HG03066 (cell line): ENCODE data around the gene ERICH6.
A peak's percentile ranks its signal among the peaks of the same experiment; 100 is the strongest.

Experiments used
- ATAC-seq: cut with Tn5 transposase; IDR thresholded peaks from one replicate; pipeline ENCODE4 v1.9.1; 2021; ENCODE audit warnings: low read depth; ENCODE audit not compliant: unreplicated experiment

ERICH6 gene

DNA sequence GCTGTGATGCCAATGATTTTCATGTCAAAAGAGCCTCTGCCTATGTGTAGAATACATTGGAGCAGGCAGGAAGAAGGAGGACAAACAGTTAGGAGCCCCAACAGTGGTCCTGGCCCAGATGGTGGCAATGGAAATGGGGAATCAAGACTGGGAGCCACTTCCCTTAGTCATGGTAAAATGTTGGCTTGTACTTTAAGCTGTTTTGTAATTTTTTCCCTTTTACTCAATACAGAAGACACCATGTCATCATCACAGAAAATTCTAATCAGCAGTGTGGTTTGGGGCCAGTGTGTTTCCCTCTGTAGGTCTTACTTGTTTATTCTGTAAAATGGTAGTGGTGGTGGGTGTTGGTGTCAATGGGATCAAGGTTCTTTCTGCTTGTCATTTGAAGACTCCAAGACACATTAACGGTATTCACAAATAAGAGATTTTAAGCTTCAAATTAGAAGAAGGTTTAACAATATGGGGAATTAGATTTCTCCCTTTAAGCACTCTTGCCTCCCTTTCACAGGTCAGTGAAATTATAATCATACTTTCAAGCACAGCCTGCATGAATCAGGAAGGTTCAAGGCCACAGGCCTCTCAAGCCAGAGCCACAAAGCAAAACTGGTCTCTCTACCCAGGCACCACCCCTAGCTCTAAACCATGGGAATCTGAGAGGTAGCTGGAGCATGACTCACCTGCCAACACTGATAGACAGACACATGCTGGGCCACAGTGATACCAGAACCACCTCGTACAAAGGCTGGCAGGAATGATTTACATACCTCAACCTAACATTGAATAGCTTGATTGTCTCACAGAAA is 34.4 kb upstream of the ERICH6 start:
- ATAC-seq, result no peak

DNA sequence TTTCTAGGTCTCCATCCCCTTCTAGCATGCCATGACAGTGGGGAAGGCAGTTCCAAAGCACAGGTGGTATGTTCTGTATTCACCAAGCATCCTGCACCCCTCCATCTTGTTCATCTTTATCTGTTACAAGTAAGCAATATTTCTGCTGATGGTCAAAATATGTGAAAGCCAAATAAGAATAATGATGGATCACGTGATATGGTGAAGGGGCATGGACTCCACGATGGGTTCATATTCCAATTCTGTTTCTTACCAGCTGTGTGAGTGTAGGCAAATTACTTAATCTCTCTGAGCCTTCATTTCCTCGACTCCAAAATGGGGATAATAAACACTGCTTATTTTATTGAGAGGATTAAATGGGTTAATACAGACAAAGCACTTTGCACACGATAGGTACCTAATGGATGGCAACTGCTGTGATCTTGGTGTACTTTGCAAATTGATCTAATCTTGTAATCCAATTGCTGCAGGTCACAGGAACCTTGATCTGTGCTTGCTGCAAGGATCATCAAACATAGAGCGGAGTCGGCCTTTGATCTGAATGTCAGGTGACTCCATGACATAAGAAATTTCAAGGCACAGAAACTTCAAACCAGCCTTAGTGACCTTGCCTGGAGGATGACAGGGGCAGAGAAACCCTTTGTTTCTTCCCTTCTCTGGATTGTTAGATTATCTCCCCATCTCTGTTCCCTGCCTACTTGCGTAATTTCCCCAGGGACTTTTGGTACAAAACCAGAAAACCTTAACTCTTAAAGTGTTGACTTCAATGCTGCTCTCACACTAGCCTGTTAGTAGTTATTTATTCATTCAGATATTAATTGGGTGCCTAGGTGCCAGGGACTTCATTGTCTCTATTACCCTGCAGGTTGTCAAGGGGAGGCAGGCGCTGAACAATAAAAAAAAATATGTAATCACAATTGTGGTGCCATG is 33.4 kb upstream of the ERICH6 start:
- ATAC-seq, result no peak

DNA sequence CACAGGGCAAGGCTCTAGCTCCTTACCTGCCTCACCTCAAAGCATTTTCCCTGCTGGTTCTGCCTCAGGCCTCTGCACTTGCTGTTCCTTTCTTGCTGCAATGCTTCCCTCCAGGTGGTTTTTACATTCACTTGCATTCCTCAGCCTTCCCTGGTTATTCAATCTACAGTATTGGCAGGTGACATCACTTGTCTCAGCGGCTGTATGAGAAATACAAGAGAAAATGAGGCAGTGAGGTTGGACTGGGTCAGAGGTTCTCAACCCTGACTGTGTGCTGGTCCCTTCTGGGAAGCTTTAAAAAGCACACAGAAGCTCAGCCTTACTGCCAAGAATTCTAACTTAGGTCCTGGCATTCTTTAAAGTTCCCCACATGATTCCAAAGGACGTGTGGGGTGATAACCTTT is 32.6 kb upstream of the ERICH6 start:
- no peak for ATAC-seq

DNA sequence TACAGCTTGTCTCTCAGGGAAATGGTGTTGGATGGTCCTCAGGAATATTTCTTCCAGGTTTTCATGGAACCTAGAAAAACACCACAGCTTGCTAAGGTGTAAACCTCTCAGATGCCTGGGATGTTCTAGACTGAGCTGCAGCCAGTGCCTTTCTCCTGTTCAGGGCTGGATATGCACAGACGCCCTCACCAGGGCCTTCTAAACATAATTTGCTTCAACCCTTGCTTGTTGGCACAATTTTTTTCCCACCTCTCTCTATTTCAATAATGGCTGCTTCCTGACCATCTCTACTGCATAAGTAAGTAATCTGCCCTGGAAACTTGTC is 31.0 kb upstream of the ERICH6 start:
- no peak for ATAC-seq

DNA sequence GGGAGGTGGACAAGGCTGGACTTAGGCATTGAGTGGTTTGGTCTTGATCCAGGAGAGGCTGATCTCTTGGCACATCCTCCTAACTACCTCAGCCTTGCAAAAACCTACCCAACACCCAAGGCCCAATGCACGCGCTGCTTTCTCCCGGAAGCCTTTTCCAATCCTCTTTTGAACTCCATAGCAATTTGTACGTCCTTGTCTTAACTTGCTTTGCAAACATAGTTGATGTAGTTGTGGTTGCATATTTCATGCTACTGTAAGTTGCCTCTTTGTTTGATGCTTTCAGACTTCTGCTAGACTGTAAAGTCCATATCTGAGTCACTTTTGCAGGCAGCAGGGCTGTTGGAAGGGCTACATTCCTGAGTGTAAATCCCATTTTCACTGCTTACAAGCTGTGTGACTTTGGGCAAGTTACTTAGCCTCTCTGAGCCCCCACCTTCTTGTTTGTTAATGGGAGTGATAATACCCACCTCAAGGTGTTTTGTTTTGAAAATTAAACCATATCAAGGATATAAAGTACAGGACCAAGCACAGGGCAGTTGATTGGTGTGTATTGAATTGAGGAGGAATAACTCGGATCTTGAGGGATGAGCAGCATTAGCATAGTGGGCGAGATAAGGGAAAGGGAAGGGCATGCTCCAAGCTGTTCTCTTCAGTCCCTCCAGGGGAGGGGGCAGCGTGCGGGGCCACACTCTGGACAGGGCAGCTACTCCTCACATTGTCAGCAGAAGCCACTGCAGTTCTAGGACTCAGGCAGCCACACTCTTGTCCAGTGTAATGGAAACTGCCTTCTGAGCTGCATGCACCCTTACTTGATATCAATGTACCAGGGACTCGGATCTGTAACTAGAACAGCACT is 30.4 kb upstream of the ERICH6 start:
- no peak for ATAC-seq

DNA sequence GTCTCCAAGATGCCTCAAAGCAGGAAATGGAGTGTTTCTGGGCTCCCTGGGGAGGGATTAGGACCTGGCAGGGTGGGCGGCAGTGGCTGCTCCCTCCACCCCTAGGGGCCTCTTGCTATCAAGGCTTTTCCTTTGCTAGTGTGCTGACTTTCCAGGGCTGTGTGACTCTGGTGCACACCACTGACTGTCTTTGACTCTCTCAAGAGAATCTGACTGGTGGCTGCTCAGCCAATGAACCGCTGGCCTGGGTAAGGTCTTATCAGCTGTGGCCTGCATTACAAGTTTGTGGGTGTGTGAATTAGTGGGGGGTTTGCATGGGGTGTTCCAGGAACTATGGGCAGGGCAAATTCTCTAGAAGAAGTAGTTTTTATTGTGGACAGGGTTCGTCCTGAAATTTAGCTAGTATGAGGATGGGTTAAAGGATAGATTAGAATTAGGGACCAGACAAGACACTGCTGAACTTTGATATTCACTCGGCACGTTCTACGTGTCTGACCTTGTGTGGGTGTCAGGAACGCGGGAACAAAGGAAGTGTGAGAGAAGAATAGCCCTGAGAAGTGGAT is 29.7 kb upstream of the ERICH6 start:
- no peak for ATAC-seq

DNA sequence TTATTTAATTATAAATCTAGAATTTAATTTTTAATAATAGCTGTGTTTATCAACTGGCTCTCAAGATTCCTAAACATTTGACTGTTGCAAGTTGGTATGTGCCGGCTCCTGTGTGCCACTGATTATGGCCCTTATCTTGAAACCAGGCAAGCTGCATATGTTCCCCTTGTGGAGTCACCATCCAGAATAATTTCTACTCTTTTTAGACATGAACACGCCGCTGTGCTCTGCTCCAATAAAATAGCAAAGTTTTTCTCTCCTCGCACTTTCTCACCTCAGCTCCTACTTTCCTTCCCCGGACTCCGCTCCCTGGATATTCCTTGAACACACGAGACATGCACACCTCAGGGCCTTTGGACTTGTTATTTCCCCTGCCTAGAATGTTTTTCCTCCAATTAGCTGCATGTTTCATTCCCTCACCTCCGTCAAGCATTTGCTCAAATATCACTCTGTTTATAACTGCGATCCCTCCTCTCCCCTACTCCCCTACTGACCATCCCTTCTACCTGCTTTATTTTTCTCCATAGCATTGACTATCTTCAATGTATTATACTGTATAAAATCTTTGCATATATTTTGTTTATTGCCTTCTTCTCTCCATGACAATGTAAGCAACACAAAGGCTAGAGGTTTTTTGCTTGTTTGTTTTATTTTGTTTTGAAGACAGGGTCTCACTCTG is 26.1 kb upstream of the ERICH6 start:
- ATAC-seq, result no peak

DNA sequence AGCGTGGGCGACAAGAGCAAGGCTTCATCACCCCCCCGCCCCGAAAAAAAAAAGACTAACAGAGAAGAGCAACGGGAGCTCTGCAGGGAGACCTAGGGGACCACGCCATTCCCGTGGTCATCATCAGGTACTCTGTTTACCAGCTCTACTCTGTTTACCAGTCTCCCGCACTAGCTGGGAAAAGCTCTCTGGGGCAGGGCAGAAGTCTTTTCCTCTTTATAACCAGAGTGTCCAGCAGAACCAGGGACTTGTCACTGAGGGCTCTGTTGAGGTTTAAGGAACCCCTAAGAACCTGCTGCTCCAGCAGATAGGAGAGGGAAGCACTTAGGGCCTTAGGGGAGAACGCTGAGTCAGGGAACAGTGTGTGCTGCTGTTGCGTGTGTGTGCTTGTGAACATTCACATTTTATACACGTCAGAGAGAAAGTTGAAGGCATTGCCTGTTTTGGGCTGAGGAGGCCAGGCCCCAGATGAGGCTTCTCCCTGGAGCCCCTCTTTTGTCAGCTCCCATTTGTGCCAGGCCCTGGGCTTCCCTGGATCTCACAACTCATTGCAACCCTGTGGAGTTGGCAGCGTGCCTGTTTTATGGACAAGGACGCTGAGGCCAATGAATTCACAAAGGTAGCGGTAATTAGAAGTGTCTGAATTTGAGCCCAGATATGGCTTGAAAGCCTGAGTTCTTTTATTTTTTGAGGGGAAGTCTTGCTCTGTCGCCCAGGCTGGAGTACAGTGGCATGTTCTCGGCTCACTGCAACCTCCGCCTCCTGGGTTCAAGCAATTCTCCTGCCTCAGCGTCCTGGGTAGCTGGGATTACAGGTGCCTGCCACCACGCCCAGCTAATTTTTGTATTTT is 24.2 kb upstream of the ERICH6 start:
- ATAC-seq, result no peak

DNA sequence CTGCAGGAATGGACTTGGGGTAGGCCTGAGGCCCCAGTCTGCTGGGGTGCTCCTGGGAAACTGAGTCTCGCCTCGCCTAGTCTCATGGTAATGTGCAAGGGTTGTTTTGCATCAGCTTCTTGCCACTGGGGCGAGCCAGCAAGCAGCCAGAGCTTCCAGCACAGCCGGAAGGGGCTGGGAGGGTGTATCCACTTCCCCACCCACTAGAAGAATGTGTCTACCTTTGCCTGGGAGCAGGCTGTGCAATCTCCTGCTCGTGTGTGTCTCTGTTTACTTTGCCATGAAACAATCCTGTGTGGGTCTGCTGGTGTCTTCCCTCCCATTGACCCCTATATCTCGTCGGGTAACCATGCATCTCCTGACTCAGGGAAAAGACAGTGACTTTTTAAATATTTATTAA is 21.8 kb upstream of the ERICH6 start:
- no peak for ATAC-seq

DNA sequence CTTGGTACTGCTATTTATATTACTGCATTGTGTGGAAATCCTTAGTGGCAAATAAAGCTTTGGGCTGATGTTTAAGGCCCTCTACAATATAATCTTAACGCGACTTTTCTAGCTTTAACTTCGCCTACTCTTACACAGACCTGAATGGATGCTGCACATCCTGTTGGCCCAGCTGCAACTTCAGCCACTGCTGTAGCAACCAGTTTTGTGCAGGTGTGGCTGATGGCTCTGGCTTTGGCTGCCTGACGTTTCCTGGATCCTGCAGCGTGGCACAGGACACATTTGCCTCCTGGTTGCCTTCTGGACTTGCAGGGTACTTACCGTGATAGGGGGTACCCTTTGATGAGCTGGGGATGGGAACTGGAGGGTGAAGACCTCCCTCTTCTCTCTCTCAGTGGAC is 20.2 kb upstream of the ERICH6 start:
- no peak for ATAC-seq

DNA sequence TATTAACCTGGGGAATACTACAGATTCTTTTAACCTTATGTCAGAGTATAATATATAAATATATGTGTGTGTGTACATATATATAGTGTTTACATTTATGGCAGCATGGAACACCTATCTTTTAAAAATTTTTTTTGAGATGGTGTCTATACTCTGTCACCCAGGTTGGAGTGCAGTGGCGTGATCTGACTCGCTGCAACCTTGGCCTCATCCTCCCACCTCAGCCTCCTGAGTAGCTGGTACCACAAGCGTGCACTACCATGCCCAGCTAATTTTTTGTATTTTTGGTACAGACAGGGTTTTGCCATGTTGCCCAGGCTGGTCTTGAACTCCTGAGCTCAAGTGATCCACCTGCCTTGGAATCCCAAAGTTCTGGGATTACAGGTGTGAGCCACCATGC is 18.5 kb upstream of the ERICH6 start:
- ATAC-seq, result no peak

DNA sequence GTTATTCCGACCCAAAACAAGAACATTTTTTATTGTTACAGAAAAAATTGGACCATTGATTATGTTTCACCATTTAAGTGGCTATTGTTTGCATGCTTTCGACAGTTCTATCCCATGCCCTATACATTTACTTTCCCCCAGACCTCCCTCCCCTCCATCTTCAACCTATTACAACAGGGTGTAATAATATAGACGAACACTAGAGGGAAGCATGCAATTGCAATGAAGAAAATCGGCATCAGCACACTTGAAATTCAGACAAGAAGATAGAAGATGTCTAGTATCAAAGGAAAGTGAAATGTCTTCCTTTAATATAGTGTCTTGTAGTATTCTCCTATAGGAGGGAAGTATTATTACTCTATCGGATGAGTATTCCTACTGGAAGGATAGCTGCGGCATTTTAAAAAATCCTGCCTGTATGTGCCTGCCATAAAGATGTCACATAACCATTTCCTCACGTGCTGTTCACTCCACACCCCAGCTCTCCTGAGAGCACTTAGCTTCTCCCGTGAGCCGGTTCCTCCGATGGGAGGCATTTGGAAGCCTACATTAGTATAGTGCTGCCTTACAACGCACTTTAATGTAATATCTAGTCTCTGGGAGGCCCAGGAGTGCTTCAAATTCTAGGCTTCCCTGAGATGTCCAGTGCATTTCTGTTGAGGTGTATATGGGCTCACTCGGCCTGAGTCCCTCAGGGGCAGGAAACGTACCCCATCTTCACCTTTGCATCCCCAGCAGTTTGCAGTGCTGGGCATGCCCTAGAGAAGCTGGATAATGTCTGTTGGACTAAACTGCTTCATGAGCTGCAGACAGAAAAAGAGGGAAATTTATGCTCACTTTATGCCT is 17.8 kb upstream of the ERICH6 start:
- ATAC-seq, result peak; percentile 79

DNA sequence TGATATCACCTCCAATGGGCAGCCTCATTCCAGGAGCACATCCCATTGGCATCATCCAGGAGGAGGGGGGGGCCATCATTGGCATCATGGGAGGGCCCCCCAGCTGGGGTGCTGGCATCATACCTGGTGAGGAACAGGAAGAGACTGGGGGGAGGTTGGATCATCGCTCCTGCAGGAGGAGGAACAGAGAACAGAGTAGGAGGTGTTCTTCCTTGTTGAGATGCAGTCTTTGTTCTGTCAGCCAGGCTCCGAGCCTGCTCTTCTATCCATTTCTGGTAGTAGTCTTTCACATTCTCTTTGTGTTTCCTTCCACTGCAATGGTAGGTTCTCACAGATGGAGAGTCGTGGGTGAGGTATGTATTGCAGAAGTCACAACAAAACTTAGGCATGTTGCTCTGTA is 16.7 kb upstream of the ERICH6 start:
- ATAC-seq, result no peak

DNA sequence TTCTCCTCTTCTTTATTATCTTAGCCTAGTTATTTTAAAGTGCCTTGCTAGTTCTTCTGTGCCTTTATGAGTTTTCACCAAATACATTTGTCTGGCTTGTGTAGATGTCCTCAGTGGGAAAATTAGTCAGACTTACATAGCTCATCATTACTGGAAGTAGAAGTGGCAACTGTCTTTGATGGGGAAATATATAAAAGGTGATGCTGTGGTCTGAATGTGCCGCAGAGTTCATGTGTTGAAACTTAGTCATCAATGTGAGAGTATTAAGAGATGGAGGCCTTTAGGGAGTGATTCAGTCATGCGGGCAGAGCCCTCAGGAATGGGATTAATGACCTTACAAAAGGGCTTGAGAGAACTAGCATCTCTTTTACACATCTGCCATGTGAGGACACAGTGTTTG is 6.4 kb upstream of the ERICH6 start:
- ATAC-seq, result no peak

DNA sequence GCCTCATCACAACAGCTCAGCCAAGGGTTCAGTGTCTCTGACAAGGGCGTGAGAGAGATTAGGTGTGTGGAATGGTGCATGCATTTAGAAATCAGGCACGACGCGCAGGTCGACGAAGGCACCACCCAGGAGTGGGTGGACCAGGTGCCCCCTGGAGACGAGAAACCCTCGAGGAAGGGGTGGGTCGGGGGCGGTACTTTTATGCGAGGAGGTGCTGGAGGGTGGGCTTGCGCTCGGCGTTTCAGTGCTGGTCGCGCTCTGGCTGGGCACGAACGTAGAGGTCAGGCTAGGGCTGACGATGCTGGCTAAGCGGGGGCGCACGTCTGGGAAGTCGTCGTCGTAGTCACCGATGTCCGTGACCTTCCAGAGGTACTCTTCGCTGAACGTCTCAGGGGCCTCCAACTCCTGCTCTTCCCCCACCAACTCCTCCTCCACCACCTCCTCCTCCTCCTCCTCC is 393 bp downstream of the ERICH6 start:
- peak; percentile 36 for ATAC-seq

DNA sequence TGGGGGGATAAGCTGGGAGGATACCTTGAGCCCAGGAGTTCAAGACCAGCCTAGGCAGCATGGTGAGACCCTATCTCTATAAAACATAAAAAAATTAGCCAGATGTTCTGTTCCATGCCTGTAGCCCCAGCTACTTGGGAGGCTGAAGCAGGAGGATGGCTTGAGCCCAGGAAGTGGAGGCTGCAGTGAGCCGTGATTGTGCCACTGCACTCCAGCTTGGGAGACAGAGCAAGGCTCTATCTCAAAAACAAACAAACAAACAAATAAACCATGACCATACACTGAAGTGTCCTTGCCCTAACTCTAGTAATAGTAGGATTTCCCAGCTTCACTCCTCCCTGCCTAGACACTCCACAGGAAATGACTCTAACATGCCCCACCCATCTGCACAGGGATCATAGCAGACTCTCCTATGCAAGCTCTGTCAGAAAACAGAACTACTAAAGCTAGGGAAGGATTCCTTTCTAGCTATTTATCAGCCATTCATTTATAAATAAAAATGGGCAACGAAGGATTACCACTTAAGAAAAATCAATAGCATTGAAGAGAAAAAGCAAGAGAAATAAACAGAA is 4.6 kb downstream of the ERICH6 start:
- ATAC-seq, result no peak

DNA sequence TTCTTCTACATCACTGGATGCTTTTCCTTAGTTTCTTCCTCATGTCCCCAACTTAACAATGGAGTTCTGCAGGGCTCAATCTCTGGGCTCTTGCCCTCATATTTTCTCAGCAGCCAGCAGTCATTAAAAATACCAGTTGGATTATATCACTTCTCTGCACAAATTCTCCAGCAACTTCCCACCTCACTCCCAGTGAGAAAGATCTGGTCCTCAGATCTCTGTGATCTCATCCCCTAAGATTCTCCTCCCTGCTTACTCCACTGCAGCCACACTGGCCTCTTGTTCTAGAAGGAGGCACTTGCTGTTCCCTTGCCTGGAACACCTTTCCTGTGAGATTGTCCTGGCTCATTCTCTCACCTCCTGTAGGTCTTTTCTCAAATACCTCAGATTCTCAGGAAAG is 6.1 kb downstream of the ERICH6 start:
- no peak for ATAC-seq
